Measurements from ENCODE around the gene ERG28. TPM values are rescaled to one million over a fixed set of nuclear protein-coding genes. Genes with fewer than 3 reads are reported as not detected.

ERG28 gene
- total RNA-seq, 1 experiment from 2014 or later: 18.4 TPM

- no peak for TF ChIP-seq EGR1 (IDR thresholded peaks at IDR 0.05; ENCODE audit: low read depth)
- no peak for TF ChIP-seq FOSL1 (IDR thresholded peaks at IDR 0.05; ENCODE audit: low read depth)
- no peak for TF ChIP-seq POLR2AphosphoS5 (IDR thresholded peaks at IDR 0.05; ENCODE audit: low read depth, low read length)
- TF ChIP-seq TCF7L2 (IDR thresholded peaks at IDR 0.05; ENCODE audit: borderline replicate concordance, extremely low read depth, insufficient read depth, insufficient read length): no peak
- no peak for TF ChIP-seq ZBTB33 (IDR thresholded peaks at IDR 0.05; ENCODE audit: extremely low read depth, insufficient replicate concordance, low read length)
- no peak for TF ChIP-seq ZNF274 (IDR thresholded peaks at IDR 0.05; ENCODE audit: low read depth, low read length)
- TF ChIP-seq ELF1 (IDR thresholded peaks at IDR 0.05; ENCODE audit: borderline replicate concordance, low read depth): no peak
- no peak for TF ChIP-seq YY1 (IDR thresholded peaks at IDR 0.05; ENCODE audit: extremely low read depth, insufficient replicate concordance, low read depth, low read length)
- TF ChIP-seq SP1 (IDR thresholded peaks at IDR 0.05; ENCODE audit: low read depth): no peak
- TF ChIP-seq ZFX (IDR thresholded peaks at IDR 0.05): no peak
- TF ChIP-seq SRF (IDR thresholded peaks at IDR 0.05; ENCODE audit: low read depth): no peak
- no peak for TF ChIP-seq ATF3 (IDR thresholded peaks at IDR 0.05)
- TF ChIP-seq EZH2 (IDR thresholded peaks at IDR 0.05): no peak
- TF ChIP-seq REST (IDR thresholded peaks at IDR 0.05; ENCODE audit: low read depth): no peak
- no peak for TF ChIP-seq EZH2phosphoT487 (IDR thresholded peaks at IDR 0.05; ENCODE audit: borderline replicate concordance)
- TF ChIP-seq POLR2A (IDR thresholded peaks at IDR 0.05; ENCODE audit: borderline replicate concordance, extremely low read depth, insufficient read depth, insufficient read length): no peak
- TF ChIP-seq CBX3 (IDR thresholded peaks at IDR 0.05; ENCODE audit: low read depth): no peak
- no peak for TF ChIP-seq CTCF (IDR thresholded peaks at IDR 0.05 in 2 of 3, conservative IDR thresholded peaks at IDR 0.05 in 1 of 3; ENCODE audit: borderline replicate concordance in 1 of 3, insufficient read depth in 1 of 3, low read depth in 2 of 3, low read length in 2 of 3)
- H3K27me3 ChIP-seq (ENCODE audit: insufficient read depth, low read length): no peaks in the 10 kb centered on the region
- no peak for DNase-seq (ENCODE audit: low read depth, low spot score)
- no peaks in the 10 kb centered on the region for H3K9me2 ChIP-seq (ENCODE audit: insufficient read depth)
- peaks cover 0 to 3% of the 10 kb centered on the region in 2 experiments; a peak in 1 of 4 replicates for H3K4me1 ChIP-seq (ENCODE audit: control insufficient read depth in 1 of 2, insufficient read depth in 2 of 2, low read length in 2 of 2)
- no peak overlapping the region for H3K27ac ChIP-seq (ENCODE audit: low read depth, low read length)
- H3K4me3 ChIP-seq (replicated peaks in 1 of 2; ENCODE audit: low read depth in 1 of 2, low read length in 2 of 2): no peak overlapping the region
- H3K9me3 ChIP-seq (ENCODE audit: control insufficient read depth in 1 of 2, insufficient read depth in 1 of 2, low read depth in 1 of 2, low read length in 2 of 2): no peaks in the 10 kb centered on the region; a peak in 1 of 4 replicates
- intact Hi-C loops (cut with micrococcal nuclease): no loop called here
- no peaks in the 10 kb centered on the region for H4K20me1 ChIP-seq (ENCODE audit: insufficient read depth)
- ATAC-seq: no peak
- CTCF ChIA-PET: no interaction called here
- H3K4me2 ChIP-seq (ENCODE audit: low read length): no peak overlapping the region
- no peak overlapping the region for H3K9ac ChIP-seq (ENCODE audit: low read length)
- H3K79me2 ChIP-seq (ENCODE audit: insufficient read depth, low read length): no peaks in the 10 kb centered on the region
- BruUV-seq (replicated peaks): no TSS peak
- no peak overlapping the region for H2AFZ ChIP-seq (ENCODE audit: low read depth, low read length, poor library complexity, severe bottlenecking)
- H3K36me3 ChIP-seq (ENCODE audit: control insufficient read depth in 1 of 2, insufficient read depth in 2 of 2, low read length in 2 of 2): no peaks in the 10 kb centered on the region
- RAD21 ChIA-PET (ENCODE audit: low non-redundant PET in 1 of 2, low total read pairs in 2 of 2, uncharacterized antibody in 2 of 2, unreplicated experiment in 2 of 2): no interaction called here
- POLR2A ChIA-PET: no interaction called here
These were observed 50.8 kb downstream of the ERG28 start for GRCh38 chr14:75609606-75610475.
